Measurements from ENCODE around the gene PASK.

DNA sequence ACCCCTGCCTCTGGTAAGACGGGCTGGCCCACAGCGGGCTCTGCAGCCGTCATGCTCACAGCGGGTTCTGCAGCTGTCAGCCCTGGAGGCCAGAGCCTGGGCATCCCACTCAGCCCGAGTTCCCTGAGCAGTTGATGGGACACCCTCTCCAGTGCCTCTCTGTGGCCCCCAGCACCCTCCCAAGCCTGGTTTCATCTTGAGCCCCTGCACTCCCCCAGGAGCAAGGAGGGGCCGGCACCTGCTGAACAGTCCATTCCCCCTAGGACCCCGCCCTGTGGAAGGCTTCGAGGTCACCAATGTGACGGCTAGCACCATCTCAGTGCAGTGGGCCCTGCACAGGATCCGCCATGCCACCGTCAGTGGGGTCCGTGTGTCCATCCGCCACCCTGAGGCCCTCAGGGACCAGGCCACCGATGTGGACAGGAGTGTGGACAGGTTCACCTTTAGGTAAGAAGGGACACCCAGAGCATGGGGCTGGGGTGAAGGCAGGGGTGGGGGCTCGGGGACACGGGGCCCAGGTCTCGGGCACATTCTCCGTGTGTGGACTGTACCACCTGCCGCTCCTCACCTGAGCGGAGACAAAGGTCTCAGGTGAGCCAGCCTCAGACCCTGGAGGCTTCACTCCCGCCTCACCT is 81.7 kb downstream of the PASK start:
- no peak for TF ChIP-seq CTCF (IDR thresholded peaks at IDR 0.05)
- no peak for TF ChIP-seq POLR2A (IDR thresholded peaks at IDR 0.05)

Measured in testis (tissue), 2 donors.